ENCODE data around the gene AMPH. TPM values are rescaled to one million over a fixed set of nuclear protein-coding genes. Genes with fewer than 3 reads are reported as not detected.
"Not testable (repeated sequence)": the region's sequence is repeated elsewhere in the genome, so short reads cannot be mapped to it uniquely, and the experiment has no call there.

The AMPH gene
- total RNA-seq, 4 donors from 2014 or later, result 3.5 to 37.0 (median 10.9) TPM

GRCh38 chr7:38580485-38580884 lies 50.7 kb downstream of the AMPH start:
- H3K4me1 ChIP-seq, result no peaks in the 10 kb centered on the region
- H3K36me3 ChIP-seq, result no peaks in the 10 kb centered on the region
- H3K27ac ChIP-seq, result no peak overlapping the region
- H3K4me3 ChIP-seq, result no peak overlapping the region
- H3K9me3 ChIP-seq, result peaks cover 0 to 4% (median 0%) of the 10 kb centered on the region in 4 donors
- 69 to 73% methylated on average over 5 of the region's 5 CpGs for WGBS, 2 donors
- TF ChIP-seq POLR2A (IDR thresholded peaks at IDR 0.05) (no peak), EP300 (IDR thresholded peaks at IDR 0.05) (no peak)
- TF ChIP-seq, protein P1, sequence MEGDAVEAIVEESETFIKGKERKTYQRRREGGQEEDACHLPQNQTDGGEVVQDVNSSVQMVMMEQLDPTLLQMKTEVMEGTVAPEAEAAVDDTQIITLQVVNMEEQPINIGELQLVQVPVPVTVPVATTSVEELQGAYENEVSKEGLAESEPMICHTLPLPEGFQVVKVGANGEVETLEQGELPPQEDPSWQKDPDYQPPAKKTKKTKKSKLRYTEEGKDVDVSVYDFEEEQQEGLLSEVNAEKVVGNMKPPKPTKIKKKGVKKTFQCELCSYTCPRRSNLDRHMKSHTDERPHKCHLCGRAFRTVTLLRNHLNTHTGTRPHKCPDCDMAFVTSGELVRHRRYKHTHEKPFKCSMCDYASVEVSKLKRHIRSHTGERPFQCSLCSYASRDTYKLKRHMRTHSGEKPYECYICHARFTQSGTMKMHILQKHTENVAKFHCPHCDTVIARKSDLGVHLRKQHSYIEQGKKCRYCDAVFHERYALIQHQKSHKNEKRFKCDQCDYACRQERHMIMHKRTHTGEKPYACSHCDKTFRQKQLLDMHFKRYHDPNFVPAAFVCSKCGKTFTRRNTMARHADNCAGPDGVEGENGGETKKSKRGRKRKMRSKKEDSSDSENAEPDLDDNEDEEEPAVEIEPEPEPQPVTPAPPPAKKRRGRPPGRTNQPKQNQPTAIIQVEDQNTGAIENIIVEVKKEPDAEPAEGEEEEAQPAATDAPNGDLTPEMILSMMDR (IDR thresholded peaks at IDR 0.05), result no peak
- DNase-seq (ENCODE audit: low spot score in 2 of 2), result no peak
- H3K27me3 ChIP-seq, result no peaks in the 10 kb centered on the region

DNA sequence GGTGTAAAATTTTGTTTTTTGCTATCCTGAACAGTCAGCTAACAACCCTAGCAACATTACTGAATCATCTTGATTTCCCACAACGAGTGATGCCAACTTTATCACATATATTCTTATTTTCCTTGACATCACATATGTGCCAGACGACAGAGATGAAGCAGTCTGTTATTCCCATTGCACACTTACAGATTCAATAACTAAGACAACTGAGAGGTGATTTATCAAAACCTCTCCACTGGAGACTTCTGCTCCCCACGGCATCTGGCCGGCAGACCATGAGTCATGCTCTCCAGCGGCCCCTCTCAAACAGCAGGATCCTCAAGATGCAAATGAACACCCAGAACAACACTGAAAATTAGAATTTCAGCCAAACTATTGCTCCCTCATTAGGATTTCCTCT lies 57.1 kb downstream of the AMPH start:
- DNase-seq (ENCODE audit: low spot score in 2 of 2), result no peak
- Histone ChIP-seq H3K4me1 (no peaks in the 10 kb centered on the region), H3K4me3 (no peak overlapping the region), H3K36me3 (no peaks in the 10 kb centered on the region), H3K27ac (no peak overlapping the region), H3K27me3 (no peaks in the 10 kb centered on the region), H3K9me3 (peaks cover 0 to 6% (median 0%) of the 10 kb centered on the region in 4 donors)
- TF ChIP-seq POLR2A (IDR thresholded peaks at IDR 0.05) (no peak), EP300 (IDR thresholded peaks at IDR 0.05) (no peak)
- TF ChIP-seq, protein P1 (IDR thresholded peaks at IDR 0.05), result no peak
- 40 to 44% methylated on average over 5 of the region's 5 CpGs for WGBS, 2 donors

- H3K36me3 ChIP-seq; H3K4me1 ChIP-seq; H3K9me3 ChIP-seq; DNase-seq (ENCODE audit: low spot score in 2 of 2); H3K27me3 ChIP-seq; H3K4me3 ChIP-seq; H3K27ac ChIP-seq: not testable (repeated sequence)
- 81 to 88% methylated on average over 2 of the region's 2 CpGs for WGBS, 2 donors
Observed at GRCh38 chr7:38571620-38572019, 59.6 kb downstream of the AMPH start.

DNA sequence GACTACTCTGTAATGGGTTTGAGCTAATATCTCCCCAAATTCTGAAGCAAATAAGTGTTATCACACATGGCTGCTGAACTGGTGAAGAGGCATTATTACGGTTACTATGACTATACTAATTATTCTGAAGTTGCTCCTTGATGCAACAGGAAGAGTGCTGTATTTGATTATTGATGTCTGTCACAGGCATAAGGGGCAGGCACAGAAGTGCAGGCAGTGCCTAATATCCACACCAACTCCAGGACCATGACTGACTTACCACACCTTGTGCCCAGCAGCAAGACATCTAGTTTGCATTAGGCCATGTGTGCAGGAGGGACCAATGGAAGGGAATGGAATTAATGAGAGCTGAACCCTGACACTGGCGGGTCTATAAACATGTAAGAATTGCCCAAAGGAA lies 62.7 kb downstream of the AMPH start:
- no peaks in the 10 kb centered on the region for H3K4me1 ChIP-seq
- H3K4me3 ChIP-seq, result no peak overlapping the region
- no peak for DNase-seq (ENCODE audit: low spot score in 2 of 2)
- H3K36me3 ChIP-seq, result no peaks in the 10 kb centered on the region
- 92 to 94% methylated on average over 2 of the region's 2 CpGs for WGBS, 2 donors
- no peaks in the 10 kb centered on the region for H3K9me3 ChIP-seq
- TF ChIP-seq POLR2A (IDR thresholded peaks at IDR 0.05), result no peak
- TF ChIP-seq, protein P1 (IDR thresholded peaks at IDR 0.05), result no peak
- H3K27ac ChIP-seq, result no peak overlapping the region
- no peaks in the 10 kb centered on the region for H3K27me3 ChIP-seq

DNA sequence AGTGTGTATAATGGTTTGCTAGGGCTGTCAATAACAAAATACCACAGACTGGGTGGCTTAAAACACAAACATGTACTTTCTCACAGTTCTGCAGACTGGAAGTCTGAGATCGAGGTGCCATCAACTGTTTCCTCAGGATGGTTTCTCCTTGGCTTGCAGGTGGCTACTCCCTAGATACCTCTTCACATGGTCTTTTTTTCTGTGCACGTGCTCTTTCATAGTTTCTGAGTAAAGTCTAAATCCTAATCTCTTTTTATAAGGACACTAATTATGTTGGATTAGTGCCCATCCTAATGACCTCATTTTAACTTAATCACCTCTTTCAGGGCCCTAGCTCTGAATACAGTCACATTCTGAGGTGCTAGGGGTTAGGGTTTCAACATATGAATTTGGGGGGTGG lies 65.9 kb downstream of the AMPH start:
- no peak overlapping the region for H3K4me3 ChIP-seq
- H3K4me1 ChIP-seq, result no peaks in the 10 kb centered on the region
- TF ChIP-seq EP300 (IDR thresholded peaks at IDR 0.05), result no peak
- no peak for TF ChIP-seq POLR2A (IDR thresholded peaks at IDR 0.05)
- no peaks in the 10 kb centered on the region for H3K9me3 ChIP-seq
- no peaks in the 10 kb centered on the region for H3K27me3 ChIP-seq
- WGBS, 2 donors, result 68 to 70% methylated on average over 2 of the region's 2 CpGs
- H3K36me3 ChIP-seq, result no peaks in the 10 kb centered on the region
- no peak overlapping the region for H3K27ac ChIP-seq
- DNase-seq (ENCODE audit: low spot score in 2 of 2), result no peak

- DNase-seq (ENCODE audit: low spot score in 2 of 2), result no peak
- H3K27ac ChIP-seq, result no peak overlapping the region
- no peaks in the 10 kb centered on the region for H3K36me3 ChIP-seq
- H3K4me1 ChIP-seq, result no peaks in the 10 kb centered on the region
- 72 to 76% methylated on average over 2 of the region's 2 CpGs for WGBS, 2 donors
- H3K27me3 ChIP-seq, result no peaks in the 10 kb centered on the region
- TF ChIP-seq POLR2A (IDR thresholded peaks at IDR 0.05) (no peak), EP300 (IDR thresholded peaks at IDR 0.05) (no peak)
- TF ChIP-seq, protein P1 (IDR thresholded peaks at IDR 0.05), result no peak
- H3K4me3 ChIP-seq, result no peak overlapping the region
- no peaks in the 10 kb centered on the region for H3K9me3 ChIP-seq
Observed at GRCh38 chr7:38563741-38564140, 67.4 kb downstream of the AMPH start.

Data from tibial nerve (tissue), 4 donors.